HepG2 (cell line): ENCODE data around the gene CRK. TPM values are rescaled to one million over a fixed set of nuclear protein-coding genes. Genes with fewer than 3 reads are reported as not detected.
A peak's percentile ranks its signal among the peaks of the same experiment; 100 is the strongest.

Experiments used
- AHDC1 ChIP-seq: sonication (generic); formaldehyde crosslinking; IDR thresholded peaks from 2 replicates; pipeline ENCODE4 v1.5.1; 2020; ENCODE audit warnings: mild to moderate bottlenecking, missing genetic modification reagents, borderline replicate concordance
- GATAD2A ChIP-seq: IDR thresholded peaks from 2 replicates; pipeline ENCODE4 v1.6.1; 2016
- MYC ChIP-seq: sonication (generic); formaldehyde crosslinking; IDR thresholded peaks from 2 replicates; pipeline ENCODE4 v1.9.0; 2021; ENCODE audit warnings: missing genetic modification reagents, borderline replicate concordance
- NR0B2 ChIP-seq: sonication (generic); formaldehyde crosslinking; IDR thresholded peaks from 2 replicates; pipeline ENCODE4 v1.4.0; 2020; ENCODE audit warnings: mild to moderate bottlenecking, missing genetic modification reagents
- ZBTB33 ChIP-seq: sonication (generic); formaldehyde crosslinking; IDR thresholded peaks from 2 replicates; pipeline ENCODE4 v1.4.0; 2020; ENCODE audit warnings: missing genetic modification reagents
- ZNF773 ChIP-seq: sonication (generic); formaldehyde crosslinking; IDR thresholded peaks from 2 replicates; pipeline ENCODE4 v1.4.0; 2020; ENCODE audit warnings: missing genetic modification reagents, borderline replicate concordance
- polyA plus RNA-seq, 8 experiments: library from polyadenylated mRNA; depleted of rRNA in 3 of 8; stranded (reverse) in 7 of 8; unstranded in 1 of 8; fragments of >200 nt; fragmentation: Illumina TruSeq in 4 of 8; extraction: Trizol in 4 of 8; gene quantifications; 2 replicates each; pipeline versions ENCODE4 v1.2.1 to v1.2.3, GENCODE V29; 2011 to 2016; ENCODE audit warnings: low read depth in 4 of 8, missing spikeins in 1 of 8, mixed read lengths in 1 of 8; ENCODE audit not compliant: insufficient read depth in 1 of 8
- total RNA-seq, 5 experiments: library from RNA; depleted of rRNA; stranded (reverse); fragments of >200 nt; fragmentation: Illumina TruSeq; extraction: Trizol; gene quantifications; 2 replicates each; pipeline ENCODE4 v1.2.3, GENCODE V29; 2016; ENCODE audit warnings: low read depth in 1 of 5
- TF ChIP-seq, protein P1 (sequence below): sonication (generic); formaldehyde crosslinking; IDR thresholded peaks from 2 replicates; pipeline ENCODE4 v1.5.0; 2020; ENCODE audit warnings: mild to moderate bottlenecking, low read depth, missing genetic modification reagents, borderline replicate concordance
- TF ChIP-seq, protein P2 (sequence below): sonication (generic); formaldehyde crosslinking; IDR thresholded peaks from 2 replicates; pipeline ENCODE4 v1.4.0; 2020; ENCODE audit warnings: mild to moderate bottlenecking, missing genetic modification reagents

Gene CRK
- total and polyA plus RNA-seq, 2 of the 13 experiments (the other 11 are each of a cell fraction or from before 2014, with no cell fraction given) = 47.4 to 54.2 TPM

DNA sequence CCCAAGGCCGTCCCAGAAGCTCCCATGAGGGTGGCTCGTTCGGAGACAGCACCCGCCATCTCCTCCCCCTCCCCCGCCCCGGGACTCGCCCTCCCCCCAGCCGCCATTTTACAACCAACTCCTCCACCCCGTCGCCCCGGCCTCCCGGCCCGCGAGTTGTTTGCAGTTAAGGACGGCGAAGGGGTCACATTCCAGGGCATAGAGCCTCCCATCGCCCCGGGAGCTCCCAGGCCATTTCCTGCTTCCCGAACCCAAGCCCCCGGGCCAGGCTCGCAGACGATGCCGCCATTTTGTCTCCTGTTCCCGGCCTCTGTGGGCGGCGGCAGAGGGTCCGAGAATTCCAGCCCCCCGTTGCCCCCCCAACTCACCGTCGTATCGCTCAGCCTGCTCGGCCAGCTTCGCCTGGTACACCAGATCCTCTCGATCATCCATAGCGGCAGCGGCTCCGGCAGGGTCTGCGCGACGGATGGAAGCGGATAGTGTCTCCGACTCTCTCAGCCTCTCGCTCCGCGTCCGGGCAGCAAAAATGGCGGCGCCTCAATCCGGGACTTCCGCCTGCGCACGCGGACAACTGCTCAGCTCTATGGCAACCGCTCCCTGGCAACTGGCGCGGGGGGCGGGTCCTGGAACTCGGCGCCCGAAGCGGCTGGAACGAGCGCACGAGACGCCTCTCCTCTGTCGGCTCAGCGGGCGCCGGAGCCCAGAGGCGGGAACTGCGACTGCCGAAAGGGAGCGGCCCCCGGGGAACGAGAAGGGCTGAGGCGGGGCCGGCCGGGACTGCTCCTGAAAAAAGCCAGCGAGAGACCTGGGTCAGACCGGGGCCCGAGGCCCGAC is 56.1 kb downstream of the CRK start, which contains the start of gene YWHAE (continued):
- TF ChIP-seq ZBTB33 (CRISPR knock-in tag) (no peak), NR0B2 (CRISPR knock-in tag) (peak; percentile 85), MYC (CRISPR knock-in tag) (peak; percentile 95), GATAD2A (CRISPR knock-in tag) (0 out of 2 replicates have a peak, but pooled peaks have one; percentile 38), ZNF773 (CRISPR knock-in tag) (no peak), AHDC1 (peak; percentile 71)
- TF ChIP-seq, protein P1, sequence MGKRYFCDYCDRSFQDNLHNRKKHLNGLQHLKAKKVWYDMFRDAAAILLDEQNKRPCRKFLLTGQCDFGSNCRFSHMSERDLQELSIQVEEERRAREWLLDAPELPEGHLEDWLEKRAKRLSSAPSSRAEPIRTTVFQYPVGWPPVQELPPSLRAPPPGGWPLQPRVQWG (CRISPR knock-in tag) = no peak
- TF ChIP-seq, protein P2, sequence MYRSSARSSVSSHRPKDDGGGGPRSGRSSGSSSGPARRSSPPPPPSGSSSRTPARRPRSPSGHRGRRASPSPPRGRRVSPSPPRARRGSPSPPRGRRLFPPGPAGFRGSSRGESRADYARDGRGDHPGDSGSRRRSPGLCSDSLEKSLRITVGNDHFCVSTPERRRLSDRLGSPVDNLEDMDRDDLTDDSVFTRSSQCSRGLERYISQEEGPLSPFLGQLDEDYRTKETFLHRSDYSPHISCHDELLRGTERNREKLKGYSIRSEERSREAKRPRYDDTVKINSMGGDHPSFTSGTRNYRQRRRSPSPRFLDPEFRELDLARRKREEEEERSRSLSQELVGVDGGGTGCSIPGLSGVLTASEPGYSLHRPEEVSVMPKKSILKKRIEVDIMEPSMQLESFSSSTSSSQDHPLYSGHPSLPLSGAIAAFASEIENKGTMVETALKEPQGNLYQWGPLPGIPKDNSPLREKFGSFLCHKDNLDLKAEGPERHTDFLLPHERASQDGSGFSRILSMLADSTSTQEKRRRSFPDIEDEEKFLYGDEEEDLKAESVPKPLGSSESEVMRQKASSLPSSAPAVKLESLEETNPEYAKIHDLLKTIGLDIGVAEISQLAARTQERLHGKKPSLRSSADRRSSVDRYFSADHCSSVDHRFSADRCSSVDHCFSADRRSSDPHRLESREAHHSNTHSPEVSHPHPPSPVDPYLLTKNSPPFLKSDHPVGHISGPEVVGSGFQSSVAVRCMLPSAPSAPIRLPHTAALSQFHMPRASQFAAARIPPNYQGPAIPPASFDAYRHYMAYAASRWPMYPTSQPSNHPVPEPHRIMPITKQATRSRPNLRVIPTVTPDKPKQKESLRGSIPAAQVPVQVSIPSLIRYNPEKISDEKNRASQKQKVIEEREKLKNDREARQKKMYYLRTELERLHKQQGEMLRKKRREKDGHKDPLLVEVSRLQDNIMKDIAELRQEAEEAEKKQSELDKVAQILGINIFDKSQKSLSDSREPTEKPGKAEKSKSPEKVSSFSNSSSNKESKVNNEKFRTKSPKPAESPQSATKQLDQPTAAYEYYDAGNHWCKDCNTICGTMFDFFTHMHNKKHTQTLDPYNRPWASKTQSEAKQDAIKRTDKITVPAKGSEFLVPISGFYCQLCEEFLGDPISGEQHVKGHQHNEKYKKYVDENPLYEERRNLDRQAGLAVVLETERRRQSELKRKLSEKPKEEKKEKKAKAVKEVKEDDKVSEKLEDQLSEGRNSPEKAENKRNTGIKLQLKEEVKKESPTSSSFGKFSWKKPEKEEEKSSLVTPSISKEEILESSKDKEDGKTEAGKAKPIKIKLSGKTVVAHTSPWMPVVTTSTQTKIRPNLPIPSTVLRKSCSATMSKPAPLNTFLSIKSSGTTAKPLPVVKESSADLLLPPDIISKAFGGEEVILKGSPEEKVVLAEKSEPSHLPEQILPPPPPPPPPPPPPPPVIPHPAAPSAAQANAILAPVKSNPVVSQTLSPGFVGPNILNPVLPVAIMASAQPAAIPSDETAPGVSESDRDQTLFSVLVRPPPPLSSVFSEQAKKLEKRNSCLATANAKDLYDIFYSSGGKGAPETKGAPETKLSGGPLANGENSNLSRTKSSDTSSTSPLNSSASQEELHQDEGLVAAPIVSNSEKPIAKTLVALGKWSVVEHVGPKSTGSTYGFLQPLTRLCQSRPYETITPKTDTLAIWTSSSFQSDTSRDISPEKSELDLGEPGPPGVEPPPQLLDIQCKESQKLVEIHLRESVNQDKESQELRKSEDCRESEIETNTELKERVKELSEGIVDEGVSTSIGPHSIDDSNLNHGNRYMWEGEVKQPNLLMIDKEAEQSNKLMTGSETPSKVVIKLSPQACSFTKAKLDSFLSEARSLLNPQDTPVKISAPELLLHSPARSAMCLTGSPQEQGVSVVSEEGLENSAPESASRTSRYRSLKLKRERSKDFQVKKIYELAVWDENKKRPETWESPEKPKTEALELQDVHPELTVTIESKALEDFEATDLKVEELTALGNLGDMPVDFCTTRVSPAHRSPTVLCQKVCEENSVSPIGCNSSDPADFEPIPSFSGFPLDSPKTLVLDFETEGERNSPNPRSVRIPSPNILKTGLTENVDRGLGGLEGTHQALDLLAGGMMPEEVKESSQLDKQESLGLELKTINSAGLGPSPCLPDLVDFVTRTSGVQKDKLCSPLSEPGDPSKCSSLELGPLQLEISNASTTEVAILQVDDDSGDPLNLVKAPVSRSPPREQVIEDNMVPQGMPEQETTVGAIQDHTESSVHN = no peak
